HEK293 (cell line): ENCODE data around the gene OLR1.

Source experiments
- CTCF ChIA-PET: fragments of 350-600 bp; formaldehyde crosslinking; extraction: SDS; loops from one replicate; lab custom pipeline; 2021; ENCODE audit warnings: antibody characterized with exemption; lab: Yijun Ruan, JAX
- POLR2A ChIA-PET: fragments of 300-600 bp; formaldehyde crosslinking; extraction: SDS; loops from one replicate; lab custom pipeline; 2020; ENCODE audit warnings: antibody characterized with exemption, inconsistent platforms; lab: Yijun Ruan, JAX
- H3K27ac ChIP-seq: fragments of 200-500 bp; sonication (Bioruptor generic); 2 replicates; pipeline ENCODE4 v1.5.1; 2014; ENCODE audit warnings: low read depth, low read length, control low read depth, inconsistent platforms; ENCODE audit errors: extremely low read depth
- H3K36me3 ChIP-seq, 2 experiments: fragments of 200-500 bp in 1 of 2; sonication (Bioruptor generic) in 1 of 2; 1 replicate in 1 of 2; 2 replicates in 1 of 2; pipeline ENCODE4 v1.5.1; 2014 to 2017; ENCODE audit warnings: inconsistent platforms in 2 of 2, low read length in 2 of 2; ENCODE audit not compliant: control insufficient read depth in 2 of 2, insufficient read depth in 1 of 2
- H3K4me1 ChIP-seq: fragments of 200-500 bp; sonication (Bioruptor generic); 2 replicates; pipeline ENCODE4 v1.5.1; 2014; ENCODE audit warnings: mild to moderate bottlenecking, low read length, inconsistent platforms; ENCODE audit not compliant: control insufficient read depth, insufficient read depth
- H3K4me3 ChIP-seq: 2 replicates; pipeline ENCODE4 v1.5.1; 2011; ENCODE audit warnings: low read depth, mild to moderate bottlenecking, control low read depth, low read length, moderate library complexity
- H3K9me3 ChIP-seq: fragments of 200-500 bp; sonication (Bioruptor generic); 2 replicates; pipeline ENCODE4 v1.5.1; 2014; ENCODE audit warnings: low read depth, low read length, inconsistent platforms; ENCODE audit not compliant: control insufficient read depth, insufficient read depth
- ELK4 ChIP-seq: IDR thresholded peaks from 2 replicates; pipeline ENCODE4 v1.6.1; 2011; ENCODE audit warnings: mild to moderate bottlenecking, low read depth, low read length, borderline replicate concordance
- GLI4 ChIP-seq: fragments of 450-650 bp; formaldehyde crosslinking; IDR thresholded peaks from 2 replicates; pipeline ENCODE4 v1.5.1; 2016; ENCODE audit warnings: missing biosample characterization, missing genetic modification characterization
- HOXA7 ChIP-seq: sonication (generic); formaldehyde crosslinking; IDR thresholded peaks from 2 replicates; pipeline ENCODE4 v1.8.1; 2022; ENCODE audit warnings: missing genetic modification reagents, borderline replicate concordance
- HOXC10 ChIP-seq: sonication (generic); formaldehyde crosslinking; IDR thresholded peaks from 2 replicates; pipeline ENCODE4 v1.8.1; 2023; ENCODE audit warnings: mild to moderate bottlenecking, missing genetic modification reagents
- TSHZ1 ChIP-seq: fragments of 450-650 bp; formaldehyde crosslinking; IDR thresholded peaks from 2 replicates; pipeline ENCODE4 v1.5.1; 2016; ENCODE audit warnings: missing biosample characterization, missing genetic modification characterization, borderline replicate concordance
- YY1 ChIP-seq: fragments of 450-650 bp; formaldehyde crosslinking; IDR thresholded peaks from 2 replicates; pipeline ENCODE4 v1.5.1; 2018; ENCODE audit warnings: missing biosample characterization, missing genetic modification characterization
- YY2 ChIP-seq: fragments of 450-650 bp; formaldehyde crosslinking; IDR thresholded peaks from 2 replicates; pipeline ENCODE4 v1.5.1; 2016; ENCODE audit warnings: missing biosample characterization, missing genetic modification characterization
- ZBTB11 ChIP-seq: fragments of 450-650 bp; formaldehyde crosslinking; conservative IDR thresholded peaks from 2 replicates; pipeline ENCODE4 v1.5.1; 2016; ENCODE audit warnings: low read depth, missing biosample characterization, missing genetic modification characterization
- ZBTB21 ChIP-seq: fragments of 450-650 bp; formaldehyde crosslinking; IDR thresholded peaks from 2 replicates; pipeline ENCODE4 v1.5.1; 2017; ENCODE audit warnings: missing biosample characterization, missing genetic modification characterization
- ZBTB44 ChIP-seq: fragments of 450-650 bp; IDR thresholded peaks from 2 replicates; pipeline ENCODE4 v1.5.1; 2018; ENCODE audit warnings: missing biosample characterization, mild to moderate bottlenecking, missing genetic modification characterization
- ZNF174 ChIP-seq: fragments of 450-650 bp; formaldehyde crosslinking; IDR thresholded peaks from 2 replicates; pipeline ENCODE4 v1.5.0; 2017; ENCODE audit warnings: missing biosample characterization, mild to moderate bottlenecking, missing genetic modification characterization
- ZNF175 ChIP-seq: fragments of 450-650 bp; formaldehyde crosslinking; IDR thresholded peaks from 2 replicates; pipeline ENCODE4 v1.5.1; 2016; ENCODE audit warnings: missing biosample characterization, missing genetic modification characterization
- ZNF202 ChIP-seq: fragments of 450-650 bp; formaldehyde crosslinking; IDR thresholded peaks from 2 replicates; pipeline ENCODE4 v1.5.1; 2016; ENCODE audit warnings: missing biosample characterization, missing genetic modification characterization, borderline replicate concordance
- ZNF311 ChIP-seq: fragments of 450-650 bp; formaldehyde crosslinking; IDR thresholded peaks from 2 replicates; pipeline ENCODE4 v1.5.1; 2017; ENCODE audit warnings: missing biosample characterization, missing genetic modification characterization, borderline replicate concordance
- ZNF350 ChIP-seq: fragments of 450-650 bp; formaldehyde crosslinking; IDR thresholded peaks from 2 replicates; pipeline ENCODE4 v1.5.0; 2017; ENCODE audit warnings: missing biosample characterization, mild to moderate bottlenecking, missing genetic modification characterization
- ZNF580 ChIP-seq: fragments of 450-650 bp; formaldehyde crosslinking; IDR thresholded peaks from 2 replicates; pipeline ENCODE4 v1.5.1; 2016; ENCODE audit warnings: missing biosample characterization, missing genetic modification characterization
- ZNF670 ChIP-seq: fragments of 450-650 bp; formaldehyde crosslinking; IDR thresholded peaks from 2 replicates; pipeline ENCODE4 v1.5.1; 2016; ENCODE audit warnings: missing biosample characterization, missing genetic modification characterization, low read depth
- ZNF701 ChIP-seq: fragments of 450-650 bp; formaldehyde crosslinking; IDR thresholded peaks from 2 replicates; pipeline ENCODE4 v1.5.1; 2016; ENCODE audit warnings: missing biosample characterization, missing genetic modification characterization
- ZNF707 ChIP-seq: fragments of 450-650 bp; formaldehyde crosslinking; IDR thresholded peaks from 2 replicates; pipeline ENCODE4 v1.5.1; 2016; ENCODE audit warnings: missing biosample characterization, missing genetic modification characterization
- ZNF747 ChIP-seq: fragments of 450-650 bp; formaldehyde crosslinking; IDR thresholded peaks from 2 replicates; pipeline ENCODE4 v1.5.1; 2016; ENCODE audit warnings: missing biosample characterization, missing genetic modification characterization
- ZSCAN18 ChIP-seq: fragments of 450-650 bp; formaldehyde crosslinking; IDR thresholded peaks from 2 replicates; pipeline ENCODE4 v1.5.1; 2016; ENCODE audit warnings: missing biosample characterization, missing genetic modification characterization
- ZSCAN5A ChIP-seq: fragments of 450-650 bp; formaldehyde crosslinking; IDR thresholded peaks from 2 replicates; pipeline ENCODE4 v1.5.1; 2016; ENCODE audit warnings: missing biosample characterization, missing genetic modification characterization

OLR1 gene

GRCh38 chr12:10211940-10212738 is 40.2 kb upstream of the OLR1 start:
- H3K27ac ChIP-seq = peak overlapping the region; percentile 93
- peak overlapping the region; percentile 98 for H3K4me3 ChIP-seq
- ChIA-PET CTCF (interaction anchor here (0.9 to 1.2 kb wide), 2 partner anchors 18 to 59 kb away, joined by 3 to 5 read pairs; no protein-coding TSS in a partner anchor), POLR2A (interaction anchor here (0.8 to 1.5 kb wide), 5 partner anchors 42 to 505 kb away, joined by 3 to 5 read pairs (median 3); no protein-coding TSS in a partner anchor)
- H3K4me1 ChIP-seq = peaks cover 6% of the 10 kb centered on the region
- H3K36me3 ChIP-seq = no peaks in the 10 kb centered on the region; a peak in 1 of 3 replicates
- H3K9me3 ChIP-seq = no peaks in the 10 kb centered on the region
- TF ChIP-seq YY2 (tag by site-specific recombination) (no peak), HOXC10 (CRISPR knock-in tag) (no peak), ZNF701 (tag by site-specific recombination) (no peak), ZNF670 (no peak), ELK4 (no peak), ZBTB11 (0 out of 2 replicates have a peak, but pooled peaks have one; percentile 14), TSHZ1 (tag by site-specific recombination) (peak; percentile 90), ZBTB21 (tag by site-specific recombination) (peak; percentile 97), ZNF580 (tag by site-specific recombination) (peak; percentile 72), ZNF174 (tag by site-specific recombination) (no peak), ZNF707 (tag by site-specific recombination) (no peak), YY1 (tag by site-specific recombination) (no peak), ZSCAN5A (tag by site-specific recombination) (peak; percentile 81; the same call in 1 of the 2 replicates), ZBTB44 (tag by site-specific recombination) (no peak; the same call in 1 of the 2 replicates), ZNF311 (no peak), HOXA7 (CRISPR knock-in tag) (no peak), ZNF350 (tag by site-specific recombination) (no peak), ZNF175 (tag by site-specific recombination) (no peak), GLI4 (tag by site-specific recombination) (0 out of 2 replicates have a peak, but pooled peaks have one; percentile 66), ZNF747 (tag by site-specific recombination) (no peak), ZSCAN18 (tag by site-specific recombination) (no peak), ZNF202 (tag by site-specific recombination) (peak; percentile 22; the same call in 1 of the 2 replicates)
